Karpas-422 (cell line): ENCODE data around the gene PPP1R11. TPM values are rescaled to one million over a fixed set of nuclear protein-coding genes. Genes with fewer than 3 reads are reported as not detected.
"Not testable (repeated sequence)": the region's sequence is repeated elsewhere in the genome, so short reads cannot be mapped to it uniquely, and the experiment has no call there.

ENCODE experiments used
- DNase-seq: peaks from one replicate; pipeline ENCODE4 v3.0.0-alpha.2; 2015
- H2AFZ ChIP-seq: fragments of 200-600 bp; sonication (generic); 2 replicates; pipeline ENCODE4 v1.6.1; 2014; ENCODE audit warnings: antibody characterized with exemption, low read length, mixed read lengths
- H3K27ac ChIP-seq: fragments of 200-600 bp; sonication (generic); 2 replicates; pipeline ENCODE4 v1.5.1; 2014; ENCODE audit warnings: mild to moderate bottlenecking, low read length, moderate library complexity
- H3K27me3 ChIP-seq: fragments of 200-600 bp; sonication (generic); 2 replicates; pipeline ENCODE4 v1.6.1; 2014; ENCODE audit warnings: low read length, mixed read lengths
- H3K36me3 ChIP-seq: fragments of 200-600 bp; sonication (generic); 2 replicates; pipeline ENCODE4 v1.6.1; 2014; ENCODE audit warnings: low read length, mixed read lengths; ENCODE audit not compliant: insufficient read depth
- H3K4me1 ChIP-seq: fragments of 200-600 bp; sonication (generic); 2 replicates; pipeline ENCODE4 v1.6.1; 2014; ENCODE audit warnings: mild to moderate bottlenecking, low read length, mixed read lengths
- H3K4me2 ChIP-seq: fragments of 200-600 bp; sonication (generic); 2 replicates; pipeline ENCODE4 v1.6.1; 2014; ENCODE audit warnings: low read length, low read depth, mild to moderate bottlenecking; ENCODE audit not compliant: poor library complexity, severe bottlenecking
- H3K4me3 ChIP-seq: fragments of 200-600 bp; sonication (generic); 2 replicates; pipeline ENCODE4 v1.5.1; 2014; ENCODE audit warnings: mild to moderate bottlenecking, antibody characterized with exemption, low read length, mixed read lengths
- H3K79me2 ChIP-seq: fragments of 200-600 bp; sonication (generic); 2 replicates; pipeline ENCODE4 v1.6.1; 2014; ENCODE audit warnings: mild to moderate bottlenecking, low read length, mixed read lengths
- H3K9ac ChIP-seq: fragments of 200-600 bp; sonication (generic); 2 replicates; pipeline ENCODE4 v1.6.0; 2014; ENCODE audit warnings: low read length
- H3K9me2 ChIP-seq: fragments of 200-600 bp; sonication (generic), shearing (Covaris generic); replicated peaks from 2 replicates; pipeline ENCODE4 v1.6.0; 2014; ENCODE audit warnings: mild to moderate bottlenecking, low read length, moderate library complexity; ENCODE audit not compliant: insufficient read depth
- H3K9me3 ChIP-seq: fragments of 300-700, 200-600 bp; sonication (generic); 2 replicates; pipeline ENCODE4 v1.6.1; 2014; ENCODE audit warnings: low read length, mixed read lengths
- H4K20me1 ChIP-seq: fragments of 200-600 bp; sonication (generic); 2 replicates; pipeline ENCODE4 v1.6.1; 2014; ENCODE audit warnings: mild to moderate bottlenecking, antibody characterized with exemption, low read length, low read depth; ENCODE audit not compliant: insufficient read depth
- total RNA-seq: library from RNA; depleted of rRNA; stranded (reverse); fragments of >200 nt; shearing (Covaris generic); gene quantifications from 2 replicates; pipeline ENCODE4 v1.2.3, GENCODE V29; 2014; ENCODE audit warnings: low replicate concordance; rRNA removed

The PPP1R11 gene
- total RNA-seq = 26.6 and 31.5 TPM in 2 replicates

GRCh38 chr6:30066577-30067459, at the start of gene PPP1R11:
PPP1R11 (plus strand) TSS chr6:30067198; CDS start chr6:30067411, 213 bp downstream.
- H3K27ac ChIP-seq = peak within 1 kb of the TSS; percentile 84
- H3K9ac ChIP-seq = peak within 1 kb of the TSS; percentile 77
- no peaks in the 10 kb centered on the region for H3K27me3 ChIP-seq
- H3K4me1 ChIP-seq = peaks cover 49% of the 10 kb centered on the region
- H3K36me3 ChIP-seq = peaks cover 14% of the 10 kb centered on the region; the same call in 1 of the 2 replicates
- H3K4me3 ChIP-seq = peak within 1 kb of the TSS; percentile 82
- peak within 1 kb of the TSS; percentile 34; the same call in 1 of the 2 replicates for H2AFZ ChIP-seq
- no peaks in the 10 kb centered on the region for H3K9me3 ChIP-seq
- peaks cover 40% of the 10 kb centered on the region for H3K79me2 ChIP-seq
- no peaks in the 10 kb centered on the region for H3K9me2 ChIP-seq
- H4K20me1 ChIP-seq = no peaks in the 10 kb centered on the region
- H3K4me2 ChIP-seq = peak within 1 kb of the TSS; percentile 92
- DNase-seq = peak; percentile 99

- peaks cover 4% of the 10 kb centered on the region; the same call in 1 of the 2 replicates for H3K4me1 ChIP-seq
- H3K4me2 ChIP-seq = no peak overlapping the region
- no peak overlapping the region for H3K27ac ChIP-seq
- H3K36me3 ChIP-seq = no peaks in the 10 kb centered on the region; the same call in 1 of the 2 replicates
- H3K27me3 ChIP-seq = no peaks in the 10 kb centered on the region
- H3K9ac ChIP-seq = no peak overlapping the region
- H3K9me2 ChIP-seq = no peaks in the 10 kb centered on the region
- H2AFZ ChIP-seq = no peak overlapping the region
- H3K79me2 ChIP-seq = no peaks in the 10 kb centered on the region
- H4K20me1 ChIP-seq = no peaks in the 10 kb centered on the region
- no peaks in the 10 kb centered on the region for H3K9me3 ChIP-seq
- DNase-seq = no peak
- no peak overlapping the region for H3K4me3 ChIP-seq
Observed at GRCh38 chr6:30019819-30020218, 47.2 kb upstream of the PPP1R11 start.

- Histone ChIP-seq H3K27me3 (no peaks in the 10 kb centered on the region), H3K36me3 (no peaks in the 10 kb centered on the region; the same call in 1 of the 2 replicates), H3K27ac (no peak overlapping the region), H3K9me2 (no peaks in the 10 kb centered on the region), H3K79me2 (peaks cover 3% of the 10 kb centered on the region; the same call in 1 of the 2 replicates), H3K4me3 (no peak overlapping the region), H3K9me3 (no peaks in the 10 kb centered on the region), H4K20me1 (no peaks in the 10 kb centered on the region), H3K4me2 (no peak overlapping the region), H3K9ac (no peak overlapping the region), H2AFZ (no peak overlapping the region), H3K4me1 (peaks cover 4% of the 10 kb centered on the region; the same call in 1 of the 2 replicates)
- DNase-seq = no peak
Observed at GRCh38 chr6:30020626-30021025, 46.4 kb upstream of the PPP1R11 start.

GRCh38 chr6:30022189-30022588, 44.8 kb upstream of the PPP1R11 start:
- H2AFZ ChIP-seq = no peak overlapping the region
- H3K27me3 ChIP-seq = no peaks in the 10 kb centered on the region
- H4K20me1 ChIP-seq = no peaks in the 10 kb centered on the region
- no peaks in the 10 kb centered on the region for H3K9me2 ChIP-seq
- H3K9ac ChIP-seq = no peak overlapping the region
- H3K4me2 ChIP-seq = no peak overlapping the region
- no peak overlapping the region for H3K4me3 ChIP-seq
- H3K27ac ChIP-seq = no peak overlapping the region
- H3K36me3 ChIP-seq = no peaks in the 10 kb centered on the region; the same call in 1 of the 2 replicates
- H3K9me3 ChIP-seq = no peaks in the 10 kb centered on the region
- peaks cover 4% of the 10 kb centered on the region; the same call in 1 of the 2 replicates for H3K4me1 ChIP-seq
- H3K79me2 ChIP-seq = peaks cover 3% of the 10 kb centered on the region; the same call in 1 of the 2 replicates
- DNase-seq = no peak

- not testable (repeated sequence) for H3K4me3 ChIP-seq, H4K20me1 ChIP-seq, DNase-seq, H3K36me3 ChIP-seq, H3K4me2 ChIP-seq, H3K79me2 ChIP-seq, H3K9me2 ChIP-seq, H3K27ac ChIP-seq, H3K9ac ChIP-seq, H2AFZ ChIP-seq, H3K27me3 ChIP-seq, H3K9me3 ChIP-seq, H3K4me1 ChIP-seq
Observed at GRCh38 chr6:30022712-30023111, 44.3 kb upstream of the PPP1R11 start.

- no peak overlapping the region for H2AFZ ChIP-seq
- no peak overlapping the region for H3K4me2 ChIP-seq
- no peak overlapping the region for H3K4me3 ChIP-seq
- no peaks in the 10 kb centered on the region for H3K9me3 ChIP-seq
- H3K9me2 ChIP-seq = no peaks in the 10 kb centered on the region; the same call in 1 of the 2 replicates
- H3K27ac ChIP-seq = no peak overlapping the region
- H4K20me1 ChIP-seq = no peaks in the 10 kb centered on the region
- no peaks in the 10 kb centered on the region for H3K27me3 ChIP-seq
- H3K36me3 ChIP-seq = no peaks in the 10 kb centered on the region; the same call in 1 of the 2 replicates
- no peak overlapping the region for H3K9ac ChIP-seq
- H3K79me2 ChIP-seq = peaks cover 3% of the 10 kb centered on the region; the same call in 1 of the 2 replicates
- no peak for DNase-seq
- peaks cover 4% of the 10 kb centered on the region; the same call in 1 of the 2 replicates for H3K4me1 ChIP-seq
Observed at GRCh38 chr6:30025186-30025585, 41.8 kb upstream of the PPP1R11 start.

GRCh38 chr6:30029588-30029987, 37.4 kb upstream of the PPP1R11 start:
- Histone ChIP-seq H3K27me3 (no peaks in the 10 kb centered on the region), H3K36me3 (no peaks in the 10 kb centered on the region), H3K4me3 (no peak overlapping the region), H3K4me2 (no peak overlapping the region), H3K9me3 (no peaks in the 10 kb centered on the region), H2AFZ (no peak overlapping the region), H3K4me1 (no peaks in the 10 kb centered on the region), H3K9me2 (no peaks in the 10 kb centered on the region; the same call in 1 of the 2 replicates), H3K27ac (no peak overlapping the region), H3K79me2 (peaks cover 3% of the 10 kb centered on the region; the same call in 1 of the 2 replicates), H3K9ac (no peak overlapping the region), H4K20me1 (no peaks in the 10 kb centered on the region)
- DNase-seq = no peak

GRCh38 chr6:30031381-30031780, 35.6 kb upstream of the PPP1R11 start:
- no peaks in the 10 kb centered on the region for H3K9me3 ChIP-seq
- no peaks in the 10 kb centered on the region; the same call in 1 of the 2 replicates for H3K9me2 ChIP-seq
- no peak overlapping the region for H3K4me2 ChIP-seq
- H3K9ac ChIP-seq = no peak overlapping the region
- no peaks in the 10 kb centered on the region for H3K4me1 ChIP-seq
- H3K36me3 ChIP-seq = no peaks in the 10 kb centered on the region
- H4K20me1 ChIP-seq = no peaks in the 10 kb centered on the region
- H3K4me3 ChIP-seq = no peak overlapping the region
- H2AFZ ChIP-seq = no peak overlapping the region
- no peaks in the 10 kb centered on the region for H3K79me2 ChIP-seq
- no peak overlapping the region for H3K27ac ChIP-seq
- DNase-seq = no peak
- no peaks in the 10 kb centered on the region for H3K27me3 ChIP-seq
